GM12872 (cell line): ENCODE data around the gene INPP5D.

Experiments used
- TF ChIP-seq, protein P1 (sequence below): IDR thresholded peaks from 3 replicates; pipeline ENCODE4 v1.5.1; 2011; ENCODE audit warnings: low read depth, mild to moderate bottlenecking, low read length, moderate library complexity; ENCODE audit not compliant: insufficient read depth

The INPP5D gene

DNA sequence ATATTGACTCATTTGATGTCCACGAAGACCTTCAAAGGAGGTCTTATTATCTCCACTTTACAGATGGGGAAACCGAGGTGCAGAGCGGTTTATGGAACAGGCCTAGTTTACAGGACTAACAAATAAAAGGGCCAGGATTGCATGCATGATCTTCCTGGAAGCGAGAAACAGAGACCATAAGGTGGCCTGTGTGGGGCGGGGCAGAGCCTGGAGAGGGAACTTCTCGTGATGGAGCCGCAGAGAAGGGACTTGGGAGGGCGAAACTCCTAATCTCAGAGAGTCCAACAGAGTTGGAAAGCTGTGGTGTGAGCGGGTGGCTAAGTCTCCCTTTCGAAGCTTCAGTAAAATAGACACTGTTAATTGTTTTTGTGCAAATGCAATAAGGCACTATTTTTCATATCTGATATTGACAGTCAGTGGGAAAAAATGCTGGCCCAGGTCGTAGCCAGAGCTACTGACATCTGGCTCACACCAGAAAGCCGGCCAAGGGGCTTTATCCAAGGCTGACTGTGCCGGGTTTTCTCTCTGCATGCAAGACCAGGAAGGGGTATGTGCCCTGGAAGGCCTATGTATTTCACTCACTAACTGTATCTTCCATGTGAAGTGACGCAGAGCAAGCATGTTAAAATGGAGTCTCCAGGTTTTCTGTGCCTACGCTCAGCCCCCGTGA, 4.5 kb downstream of the INPP5D start:
- TF ChIP-seq, protein P1, sequence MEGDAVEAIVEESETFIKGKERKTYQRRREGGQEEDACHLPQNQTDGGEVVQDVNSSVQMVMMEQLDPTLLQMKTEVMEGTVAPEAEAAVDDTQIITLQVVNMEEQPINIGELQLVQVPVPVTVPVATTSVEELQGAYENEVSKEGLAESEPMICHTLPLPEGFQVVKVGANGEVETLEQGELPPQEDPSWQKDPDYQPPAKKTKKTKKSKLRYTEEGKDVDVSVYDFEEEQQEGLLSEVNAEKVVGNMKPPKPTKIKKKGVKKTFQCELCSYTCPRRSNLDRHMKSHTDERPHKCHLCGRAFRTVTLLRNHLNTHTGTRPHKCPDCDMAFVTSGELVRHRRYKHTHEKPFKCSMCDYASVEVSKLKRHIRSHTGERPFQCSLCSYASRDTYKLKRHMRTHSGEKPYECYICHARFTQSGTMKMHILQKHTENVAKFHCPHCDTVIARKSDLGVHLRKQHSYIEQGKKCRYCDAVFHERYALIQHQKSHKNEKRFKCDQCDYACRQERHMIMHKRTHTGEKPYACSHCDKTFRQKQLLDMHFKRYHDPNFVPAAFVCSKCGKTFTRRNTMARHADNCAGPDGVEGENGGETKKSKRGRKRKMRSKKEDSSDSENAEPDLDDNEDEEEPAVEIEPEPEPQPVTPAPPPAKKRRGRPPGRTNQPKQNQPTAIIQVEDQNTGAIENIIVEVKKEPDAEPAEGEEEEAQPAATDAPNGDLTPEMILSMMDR, result no peak

DNA sequence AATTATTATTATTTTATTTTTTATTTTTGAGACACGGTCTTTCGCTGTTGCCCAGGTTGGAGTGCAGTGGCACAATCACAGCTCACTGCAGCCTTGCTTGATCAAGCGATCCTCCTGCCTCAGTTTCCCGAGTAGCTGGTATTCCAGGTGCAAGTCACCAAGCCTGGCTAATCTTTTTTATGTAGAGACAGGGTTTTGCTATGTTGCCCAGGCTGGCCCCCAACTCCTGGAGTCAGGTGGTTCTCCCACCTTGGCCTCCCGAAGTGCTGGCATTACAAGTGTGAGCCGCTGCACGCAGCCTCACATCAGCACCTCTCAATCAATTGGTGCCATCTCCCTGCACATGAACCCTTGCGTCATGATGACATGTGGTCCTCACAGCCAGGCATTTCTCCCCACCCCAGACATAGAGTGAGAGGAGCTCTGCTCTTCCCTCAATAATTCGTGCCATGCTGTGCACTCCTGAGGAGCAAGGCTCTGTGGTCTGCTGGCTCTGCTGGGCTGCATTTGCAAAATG, 5.9 kb downstream of the INPP5D start:
- TF ChIP-seq, protein P1, result no peak

DNA sequence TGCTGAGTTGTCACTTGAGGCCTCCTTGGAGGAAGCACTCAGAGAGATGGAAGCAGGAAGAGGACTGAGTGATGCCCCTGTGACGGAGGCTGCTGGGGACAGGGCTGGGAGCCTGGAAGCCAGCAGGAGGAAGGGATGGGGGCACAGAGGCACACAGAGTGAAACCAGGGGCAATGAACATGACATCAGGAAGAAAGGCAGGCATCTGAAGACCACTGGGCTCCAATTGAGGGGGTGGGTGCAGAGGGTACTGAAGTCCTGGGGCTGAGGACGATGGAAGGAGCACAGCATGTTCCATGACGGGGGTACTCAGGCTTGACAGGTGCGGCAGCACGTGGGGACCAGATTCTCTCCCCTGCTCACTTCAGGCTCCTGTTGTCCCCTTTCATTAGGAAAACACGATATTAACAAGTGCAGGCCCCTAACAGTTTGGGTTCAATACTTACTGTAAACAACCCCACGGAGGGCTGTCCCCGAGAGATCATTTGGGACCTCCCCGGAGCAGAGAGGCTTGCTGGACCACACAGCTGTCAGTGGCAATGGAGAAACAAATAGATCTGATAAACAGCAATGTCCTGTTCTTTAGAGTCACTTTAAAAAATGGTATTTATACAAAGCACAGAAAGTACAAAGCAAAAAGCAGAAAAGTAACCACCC, 8.7 kb downstream of the INPP5D start:
- TF ChIP-seq, protein P1, result no peak

- TF ChIP-seq, protein P1, result no peak
These were observed 12.7 kb downstream of the INPP5D start for GRCh38 chr2:233072838-233073237.

GRCh38 chr2:233074106-233074505, 14.0 kb downstream of the INPP5D start:
- TF ChIP-seq, protein P1, result 0 out of 3 replicates have a peak, but pooled peaks have one; percentile 7

DNA sequence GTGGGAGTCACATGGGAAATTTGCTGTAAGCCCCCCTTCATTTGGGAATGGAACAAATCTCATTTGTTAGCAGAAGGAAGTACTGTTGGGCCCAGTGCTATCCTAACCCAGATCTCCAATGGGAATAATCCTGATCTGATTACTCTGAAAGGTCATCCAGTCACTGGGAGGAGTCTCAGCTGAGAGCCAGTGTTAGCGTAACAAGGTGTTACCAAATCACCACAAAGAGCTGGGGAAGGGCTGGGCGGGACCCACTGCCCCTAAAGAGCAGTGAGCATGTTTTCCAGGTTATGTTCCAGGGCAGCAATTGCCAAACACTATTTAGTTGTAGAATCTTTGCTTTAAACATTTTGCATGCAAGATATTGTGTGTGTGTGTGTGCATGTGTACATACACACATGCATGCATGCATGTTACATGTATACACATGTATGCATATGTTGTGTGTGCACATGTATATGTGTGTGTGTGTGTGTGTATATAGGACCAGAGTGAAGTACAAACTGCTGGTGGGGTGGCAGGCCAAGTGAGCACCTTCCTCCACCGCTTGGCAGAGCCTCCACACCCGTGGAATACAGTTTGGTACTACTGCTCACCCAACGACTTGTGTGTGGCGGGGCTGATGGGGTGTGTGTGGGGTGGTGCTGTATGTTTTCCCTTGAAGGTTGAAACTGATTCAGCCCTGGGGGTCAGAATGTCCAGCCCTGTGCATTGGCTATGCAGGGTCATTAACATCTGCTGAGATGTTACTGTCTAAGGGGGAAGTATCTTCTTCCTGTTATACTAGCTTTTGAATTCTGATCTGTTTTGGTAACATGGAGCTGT, 15.2 kb downstream of the INPP5D start:
- TF ChIP-seq, protein P1, result no peak

- TF ChIP-seq, protein P1, result no peak
These were observed 15.8 kb downstream of the INPP5D start for GRCh38 chr2:233075966-233076339.
